GM23338 (cell line): Measurements from ENCODE around the gene SMAD1.

Experiments
- CREB1 ChIP-seq: fragments of 250-450 bp; sonication (Bioruptor Pico); IDR thresholded peaks from 2 replicates; pipeline ENCODE4 v1.5.0; 2020; ENCODE audit warnings: low read depth, mild to moderate bottlenecking, moderate library complexity
- EZH2 ChIP-seq: fragments of 200-600 bp; sonication (generic); IDR thresholded peaks from one replicate; pipeline ENCODE4 v1.8.0; 2017; ENCODE audit warnings: antibody characterized with exemption, mild to moderate bottlenecking, low read depth; ENCODE audit not compliant: unreplicated experiment
- EZH2phosphoT487 ChIP-seq: fragments of 200-600 bp; sonication (generic); IDR thresholded peaks from one replicate; pipeline ENCODE4 v1.8.1; 2018; ENCODE audit warnings: antibody characterized with exemption; ENCODE audit not compliant: unreplicated experiment
- JUNB ChIP-seq: IDR thresholded peaks from one replicate; pipeline ENCODE4 v1.6.1; 2016; ENCODE audit warnings: antibody characterized with exemption; ENCODE audit not compliant: unreplicated experiment
- NANOG ChIP-seq: IDR thresholded peaks from 2 replicates; pipeline ENCODE4 v1.6.1; 2016; ENCODE audit warnings: antibody characterized with exemption, borderline replicate concordance
- POLR2AphosphoS5 ChIP-seq: IDR thresholded peaks from 2 replicates; pipeline ENCODE4 v1.6.1; 2016; ENCODE audit warnings: antibody characterized with exemption, low read depth
- STAT1 ChIP-seq: IDR thresholded peaks from one replicate; pipeline ENCODE4 v1.6.1; 2016; ENCODE audit warnings: antibody characterized with exemption; ENCODE audit not compliant: unreplicated experiment
- ZNF114 ChIP-seq: fragments of 250-450 bp; sonication (Bioruptor Pico); IDR thresholded peaks from 2 replicates; pipeline ENCODE4 v1.5.0; 2020; ENCODE audit warnings: mild to moderate bottlenecking, moderate library complexity
- ZNF331 ChIP-seq: fragments of 250-450 bp; sonication (Bioruptor Pico); IDR thresholded peaks from 2 replicates; pipeline ENCODE4 v1.5.0; 2020; ENCODE audit warnings: low read depth, mild to moderate bottlenecking, moderate library complexity
- TF ChIP-seq, protein P1 (sequence below), 2 experiments: fragments of 200-600 bp in 1 of 2; sonication (generic) in 1 of 2; conservative IDR thresholded peaks; 2 replicates each; pipeline versions ENCODE4 v1.5.1 to v1.6.1; 2016 to 2017; ENCODE audit warnings: antibody characterized with exemption in 2 of 2, low read depth in 2 of 2, mild to moderate bottlenecking in 2 of 2, moderate library complexity in 1 of 2
- TF ChIP-seq, protein P2 (sequence below): IDR thresholded peaks from one replicate; pipeline ENCODE4 v1.6.1; 2018; ENCODE audit warnings: antibody characterized with exemption; ENCODE audit not compliant: unreplicated experiment
- TF ChIP-seq, protein P3 (sequence below): IDR thresholded peaks from 2 replicates; pipeline ENCODE4 v1.6.1; 2016; ENCODE audit warnings: antibody characterized with exemption
- TF ChIP-seq, protein P4 (sequence below): fragments of 250-450 bp; sonication (Bioruptor Pico); IDR thresholded peaks from 2 replicates; pipeline ENCODE4 v1.5.0; 2020; ENCODE audit warnings: mild to moderate bottlenecking, moderate library complexity

DNA sequence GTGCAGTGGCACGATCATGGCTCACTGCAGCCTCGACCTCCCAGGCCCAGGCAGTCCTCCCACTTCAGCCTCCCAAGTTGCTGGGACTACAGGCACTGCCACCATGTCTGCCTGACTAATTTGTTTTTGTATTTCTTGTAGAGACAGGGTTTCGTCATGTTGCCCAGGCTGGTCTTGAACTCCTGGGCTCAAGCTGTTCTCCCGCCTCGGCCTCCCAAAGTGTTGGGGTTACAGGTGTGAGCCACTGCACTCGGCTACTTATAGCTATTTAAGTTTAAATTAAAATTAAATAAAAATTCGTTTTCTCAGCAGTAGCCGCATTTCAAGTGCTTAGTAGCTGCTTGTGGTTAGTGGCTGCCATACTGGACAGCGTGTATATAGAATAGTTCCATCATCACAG is 3.5 kb downstream of the SMAD1 start:
- TF ChIP-seq, protein P1, sequence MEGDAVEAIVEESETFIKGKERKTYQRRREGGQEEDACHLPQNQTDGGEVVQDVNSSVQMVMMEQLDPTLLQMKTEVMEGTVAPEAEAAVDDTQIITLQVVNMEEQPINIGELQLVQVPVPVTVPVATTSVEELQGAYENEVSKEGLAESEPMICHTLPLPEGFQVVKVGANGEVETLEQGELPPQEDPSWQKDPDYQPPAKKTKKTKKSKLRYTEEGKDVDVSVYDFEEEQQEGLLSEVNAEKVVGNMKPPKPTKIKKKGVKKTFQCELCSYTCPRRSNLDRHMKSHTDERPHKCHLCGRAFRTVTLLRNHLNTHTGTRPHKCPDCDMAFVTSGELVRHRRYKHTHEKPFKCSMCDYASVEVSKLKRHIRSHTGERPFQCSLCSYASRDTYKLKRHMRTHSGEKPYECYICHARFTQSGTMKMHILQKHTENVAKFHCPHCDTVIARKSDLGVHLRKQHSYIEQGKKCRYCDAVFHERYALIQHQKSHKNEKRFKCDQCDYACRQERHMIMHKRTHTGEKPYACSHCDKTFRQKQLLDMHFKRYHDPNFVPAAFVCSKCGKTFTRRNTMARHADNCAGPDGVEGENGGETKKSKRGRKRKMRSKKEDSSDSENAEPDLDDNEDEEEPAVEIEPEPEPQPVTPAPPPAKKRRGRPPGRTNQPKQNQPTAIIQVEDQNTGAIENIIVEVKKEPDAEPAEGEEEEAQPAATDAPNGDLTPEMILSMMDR (conservative IDR thresholded peaks at IDR 0.05; ENCODE audit: low read depth in 2 of 2): no peak
- TF ChIP-seq EZH2phosphoT487 (no peak), POLR2AphosphoS5 (no peak), EZH2 (no peak), ZNF331 (CRISPR knock-in tag) (no peak), CREB1 (CRISPR knock-in tag) (no peak), NANOG (no peak), JUNB (no peak), ZNF114 (CRISPR knock-in tag) (no peak), STAT1 (no peak)
- TF ChIP-seq, protein P2, sequence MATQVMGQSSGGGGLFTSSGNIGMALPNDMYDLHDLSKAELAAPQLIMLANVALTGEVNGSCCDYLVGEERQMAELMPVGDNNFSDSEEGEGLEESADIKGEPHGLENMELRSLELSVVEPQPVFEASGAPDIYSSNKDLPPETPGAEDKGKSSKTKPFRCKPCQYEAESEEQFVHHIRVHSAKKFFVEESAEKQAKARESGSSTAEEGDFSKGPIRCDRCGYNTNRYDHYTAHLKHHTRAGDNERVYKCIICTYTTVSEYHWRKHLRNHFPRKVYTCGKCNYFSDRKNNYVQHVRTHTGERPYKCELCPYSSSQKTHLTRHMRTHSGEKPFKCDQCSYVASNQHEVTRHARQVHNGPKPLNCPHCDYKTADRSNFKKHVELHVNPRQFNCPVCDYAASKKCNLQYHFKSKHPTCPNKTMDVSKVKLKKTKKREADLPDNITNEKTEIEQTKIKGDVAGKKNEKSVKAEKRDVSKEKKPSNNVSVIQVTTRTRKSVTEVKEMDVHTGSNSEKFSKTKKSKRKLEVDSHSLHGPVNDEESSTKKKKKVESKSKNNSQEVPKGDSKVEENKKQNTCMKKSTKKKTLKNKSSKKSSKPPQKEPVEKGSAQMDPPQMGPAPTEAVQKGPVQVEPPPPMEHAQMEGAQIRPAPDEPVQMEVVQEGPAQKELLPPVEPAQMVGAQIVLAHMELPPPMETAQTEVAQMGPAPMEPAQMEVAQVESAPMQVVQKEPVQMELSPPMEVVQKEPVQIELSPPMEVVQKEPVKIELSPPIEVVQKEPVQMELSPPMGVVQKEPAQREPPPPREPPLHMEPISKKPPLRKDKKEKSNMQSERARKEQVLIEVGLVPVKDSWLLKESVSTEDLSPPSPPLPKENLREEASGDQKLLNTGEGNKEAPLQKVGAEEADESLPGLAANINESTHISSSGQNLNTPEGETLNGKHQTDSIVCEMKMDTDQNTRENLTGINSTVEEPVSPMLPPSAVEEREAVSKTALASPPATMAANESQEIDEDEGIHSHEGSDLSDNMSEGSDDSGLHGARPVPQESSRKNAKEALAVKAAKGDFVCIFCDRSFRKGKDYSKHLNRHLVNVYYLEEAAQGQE: no peak
- TF ChIP-seq, protein P3, sequence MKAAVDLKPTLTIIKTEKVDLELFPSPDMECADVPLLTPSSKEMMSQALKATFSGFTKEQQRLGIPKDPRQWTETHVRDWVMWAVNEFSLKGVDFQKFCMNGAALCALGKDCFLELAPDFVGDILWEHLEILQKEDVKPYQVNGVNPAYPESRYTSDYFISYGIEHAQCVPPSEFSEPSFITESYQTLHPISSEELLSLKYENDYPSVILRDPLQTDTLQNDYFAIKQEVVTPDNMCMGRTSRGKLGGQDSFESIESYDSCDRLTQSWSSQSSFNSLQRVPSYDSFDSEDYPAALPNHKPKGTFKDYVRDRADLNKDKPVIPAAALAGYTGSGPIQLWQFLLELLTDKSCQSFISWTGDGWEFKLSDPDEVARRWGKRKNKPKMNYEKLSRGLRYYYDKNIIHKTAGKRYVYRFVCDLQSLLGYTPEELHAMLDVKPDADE: no peak
- TF ChIP-seq, protein P4, sequence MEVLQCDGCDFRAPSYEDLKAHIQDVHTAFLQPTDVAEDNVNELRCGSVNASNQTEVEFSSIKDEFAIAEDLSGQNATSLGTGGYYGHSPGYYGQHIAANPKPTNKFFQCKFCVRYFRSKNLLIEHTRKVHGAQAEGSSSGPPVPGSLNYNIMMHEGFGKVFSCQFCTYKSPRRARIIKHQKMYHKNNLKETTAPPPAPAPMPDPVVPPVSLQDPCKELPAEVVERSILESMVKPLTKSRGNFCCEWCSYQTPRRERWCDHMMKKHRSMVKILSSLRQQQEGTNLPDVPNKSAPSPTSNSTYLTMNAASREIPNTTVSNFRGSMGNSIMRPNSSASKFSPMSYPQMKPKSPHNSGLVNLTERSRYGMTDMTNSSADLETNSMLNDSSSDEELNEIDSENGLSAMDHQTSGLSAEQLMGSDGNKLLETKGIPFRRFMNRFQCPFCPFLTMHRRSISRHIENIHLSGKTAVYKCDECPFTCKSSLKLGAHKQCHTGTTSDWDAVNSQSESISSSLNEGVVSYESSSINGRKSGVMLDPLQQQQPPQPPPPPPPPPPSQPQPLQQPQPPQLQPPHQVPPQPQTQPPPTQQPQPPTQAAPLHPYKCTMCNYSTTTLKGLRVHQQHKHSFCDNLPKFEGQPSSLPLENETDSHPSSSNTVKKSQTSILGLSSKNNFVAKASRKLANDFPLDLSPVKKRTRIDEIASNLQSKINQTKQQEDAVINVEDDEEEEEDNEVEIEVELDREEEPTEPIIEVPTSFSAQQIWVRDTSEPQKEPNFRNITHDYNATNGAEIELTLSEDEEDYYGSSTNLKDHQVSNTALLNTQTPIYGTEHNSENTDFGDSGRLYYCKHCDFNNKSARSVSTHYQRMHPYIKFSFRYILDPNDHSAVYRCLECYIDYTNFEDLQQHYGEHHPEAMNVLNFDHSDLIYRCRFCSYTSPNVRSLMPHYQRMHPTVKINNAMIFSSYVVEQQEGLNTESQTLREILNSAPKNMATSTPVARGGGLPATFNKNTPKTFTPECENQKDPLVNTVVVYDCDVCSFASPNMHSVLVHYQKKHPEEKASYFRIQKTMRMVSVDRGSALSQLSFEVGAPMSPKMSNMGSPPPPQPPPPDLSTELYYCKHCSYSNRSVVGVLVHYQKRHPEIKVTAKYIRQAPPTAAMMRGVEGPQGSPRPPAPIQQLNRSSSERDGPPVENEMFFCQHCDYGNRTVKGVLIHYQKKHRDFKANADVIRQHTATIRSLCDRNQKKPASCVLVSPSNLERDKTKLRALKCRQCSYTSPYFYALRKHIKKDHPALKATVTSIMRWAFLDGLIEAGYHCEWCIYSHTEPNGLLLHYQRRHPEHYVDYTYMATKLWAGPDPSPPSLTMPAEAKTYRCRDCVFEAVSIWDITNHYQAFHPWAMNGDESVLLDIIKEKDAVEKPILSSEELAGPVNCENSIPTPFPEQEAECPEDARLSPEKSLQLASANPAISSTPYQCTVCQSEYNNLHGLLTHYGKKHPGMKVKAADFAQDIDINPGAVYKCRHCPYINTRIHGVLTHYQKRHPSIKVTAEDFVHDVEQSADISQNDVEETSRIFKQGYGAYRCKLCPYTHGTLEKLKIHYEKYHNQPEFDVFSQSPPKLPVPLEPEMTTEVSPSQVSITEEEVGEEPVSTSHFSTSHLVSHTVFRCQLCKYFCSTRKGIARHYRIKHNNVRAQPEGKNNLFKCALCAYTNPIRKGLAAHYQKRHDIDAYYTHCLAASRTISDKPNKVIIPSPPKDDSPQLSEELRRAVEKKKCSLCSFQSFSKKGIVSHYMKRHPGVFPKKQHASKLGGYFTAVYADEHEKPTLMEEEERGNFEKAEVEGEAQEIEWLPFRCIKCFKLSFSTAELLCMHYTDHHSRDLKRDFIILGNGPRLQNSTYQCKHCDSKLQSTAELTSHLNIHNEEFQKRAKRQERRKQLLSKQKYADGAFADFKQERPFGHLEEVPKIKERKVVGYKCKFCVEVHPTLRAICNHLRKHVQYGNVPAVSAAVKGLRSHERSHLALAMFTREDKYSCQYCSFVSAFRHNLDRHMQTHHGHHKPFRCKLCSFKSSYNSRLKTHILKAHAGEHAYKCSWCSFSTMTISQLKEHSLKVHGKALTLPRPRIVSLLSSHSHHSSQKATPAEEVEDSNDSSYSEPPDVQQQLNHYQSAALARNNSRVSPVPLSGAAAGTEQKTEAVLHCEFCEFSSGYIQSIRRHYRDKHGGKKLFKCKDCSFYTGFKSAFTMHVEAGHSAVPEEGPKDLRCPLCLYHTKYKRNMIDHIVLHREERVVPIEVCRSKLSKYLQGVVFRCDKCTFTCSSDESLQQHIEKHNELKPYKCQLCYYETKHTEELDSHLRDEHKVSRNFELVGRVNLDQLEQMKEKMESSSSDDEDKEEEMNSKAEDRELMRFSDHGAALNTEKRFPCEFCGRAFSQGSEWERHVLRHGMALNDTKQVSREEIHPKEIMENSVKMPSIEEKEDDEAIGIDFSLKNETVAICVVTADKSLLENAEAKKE (CRISPR knock-in tag): no peak
